NB4 (cell line): Measurements from ENCODE around the gene KAT6B.
A peak's percentile ranks its signal among the peaks of the same experiment; 100 is the strongest.

Experiments
- DNase-seq: peaks from one replicate; pipeline ENCODE4 v3.0.0; 2010; ENCODE audit warnings: low read depth
- H3K4me3 ChIP-seq: one replicate; pipeline ENCODE4 v1.5.1; 2011; ENCODE audit warnings: mild to moderate bottlenecking, low read depth, low read length, moderate library complexity
- CTCF ChIP-seq: IDR thresholded peaks from one replicate; pipeline ENCODE4 v1.5.1; 2012; ENCODE audit warnings: low read depth, low read length
- MYC ChIP-seq: IDR thresholded peaks from 2 replicates; pipeline ENCODE4 v1.6.1; 2011; ENCODE audit warnings: low read depth, low read length
- POLR2A ChIP-seq: IDR thresholded peaks from 2 replicates; pipeline ENCODE4 v1.6.1; 2011; ENCODE audit warnings: mild to moderate bottlenecking; ENCODE audit not compliant: insufficient read length; ENCODE audit errors: extremely low read depth
- TF ChIP-seq, protein P1 (sequence below): IDR thresholded peaks from 2 replicates; pipeline ENCODE4 v1.6.1; 2011; ENCODE audit warnings: low read depth, low read length

The KAT6B gene

DNA sequence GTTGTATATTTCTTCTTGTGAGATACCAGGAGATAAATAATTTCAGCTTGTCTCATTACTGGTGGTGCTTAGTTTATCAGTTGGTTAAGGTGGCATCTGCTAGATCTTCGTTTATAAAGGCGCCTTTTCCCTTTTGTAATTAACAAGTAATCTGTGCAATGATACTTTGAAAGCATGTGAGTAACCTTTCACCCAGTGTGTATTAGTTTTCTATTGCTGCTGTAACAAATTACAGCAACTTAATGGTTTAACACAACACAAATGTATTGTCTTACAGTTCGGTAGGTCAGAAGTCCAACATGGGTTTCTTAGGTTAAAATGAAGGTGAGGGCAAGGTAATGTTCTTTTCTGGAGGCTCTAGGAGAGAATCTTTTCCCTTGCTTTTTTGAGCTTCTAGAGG lies 30.5 kb downstream of the KAT6B start:
- DNase-seq = no peak
- no peak overlapping the region for H3K4me3 ChIP-seq
- TF ChIP-seq CTCF (no peak), MYC (no peak), POLR2A (no peak)
- TF ChIP-seq, protein P1, sequence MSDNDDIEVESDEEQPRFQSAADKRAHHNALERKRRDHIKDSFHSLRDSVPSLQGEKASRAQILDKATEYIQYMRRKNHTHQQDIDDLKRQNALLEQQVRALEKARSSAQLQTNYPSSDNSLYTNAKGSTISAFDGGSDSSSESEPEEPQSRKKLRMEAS = no peak

GRCh38 chr10:74857586-74857985 lies 31.2 kb downstream of the KAT6B start:
- TF ChIP-seq, protein P1 = no peak
- TF ChIP-seq POLR2A (no peak), CTCF (no peak), MYC (no peak)
- no peak overlapping the region for H3K4me3 ChIP-seq
- no peak for DNase-seq

DNA sequence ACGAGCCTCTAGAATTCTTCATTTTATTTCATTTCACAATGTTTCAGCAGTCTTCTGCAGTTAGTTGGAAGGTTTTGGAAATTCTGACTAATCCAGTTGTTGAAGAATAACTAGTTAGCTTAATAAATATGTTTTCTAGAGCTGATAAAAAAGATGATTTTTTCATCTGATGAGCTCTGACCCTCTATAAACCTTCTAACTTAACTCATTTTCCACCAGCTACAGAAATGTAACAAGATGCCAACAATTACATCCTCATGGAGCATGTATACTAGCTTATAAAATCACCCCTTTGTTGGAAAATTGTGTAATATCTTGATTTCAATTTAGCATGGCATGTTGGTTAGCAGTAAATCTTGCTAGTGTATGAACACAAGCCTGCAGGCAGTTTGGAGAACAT lies 33.1 kb downstream of the KAT6B start:
- TF ChIP-seq POLR2A (no peak), CTCF (no peak), MYC (no peak; the same call in 1 of the 2 replicates)
- TF ChIP-seq, protein P1 = no peak
- H3K4me3 ChIP-seq = no peak overlapping the region
- peak; percentile 36 for DNase-seq

- no peak overlapping the region for H3K4me3 ChIP-seq
- TF ChIP-seq CTCF = no peak
- no peak for TF ChIP-seq MYC
- no peak for TF ChIP-seq POLR2A
- TF ChIP-seq, protein P1 = no peak
- no peak for DNase-seq
Measured at GRCh38 chr10:74862625-74863024, 36.2 kb downstream of the KAT6B start.

- H3K4me3 ChIP-seq = no peak overlapping the region
- TF ChIP-seq POLR2A (no peak), MYC (no peak), CTCF (no peak)
- TF ChIP-seq, protein P1 = no peak
- peak; percentile 65 for DNase-seq
Measured at GRCh38 chr10:74863551-74863950, 37.2 kb downstream of the KAT6B start.

DNA sequence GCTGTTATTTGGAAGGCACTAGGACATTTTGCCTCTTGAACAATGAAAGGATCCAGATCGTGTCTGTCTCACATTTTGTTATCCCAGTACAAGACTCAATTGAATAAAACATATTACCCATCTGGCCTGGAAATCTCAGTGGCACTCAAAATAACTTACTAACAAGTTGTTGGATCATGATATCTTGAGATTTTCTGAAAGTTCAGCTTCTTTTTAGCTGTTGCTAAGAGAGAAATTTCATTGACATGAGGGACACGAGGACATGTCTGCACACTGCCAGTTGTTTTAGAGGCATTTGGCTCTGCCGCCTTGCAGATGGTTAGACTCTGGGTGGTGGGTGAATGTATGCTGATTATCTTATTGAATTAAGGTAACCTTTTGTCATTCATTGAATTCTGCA lies 41.0 kb downstream of the KAT6B start:
- TF ChIP-seq POLR2A (no peak), MYC (no peak), CTCF (no peak)
- TF ChIP-seq, protein P1 = no peak
- H3K4me3 ChIP-seq = no peak overlapping the region
- DNase-seq = no peak
